Measurements from ENCODE around the gene CLVS2. TPM values are rescaled to one million over a fixed set of nuclear protein-coding genes. Genes with fewer than 3 reads are reported as not detected.

The CLVS2 gene
- total and polyA plus RNA-seq, 11 donors = 0.01 to 0.44 (median 0.12) TPM; not detected in 6

GRCh38 chr6:123000244-123000770, 4.3 kb downstream of the CLVS2 start:
- intact Hi-C loops (cut with DNase I) = no loop called here
- Histone ChIP-seq H3K36me3 (no peaks in the 10 kb centered on the region), H3K4me3 (no peak overlapping the region), H3K27ac (no peak overlapping the region), H3K27me3 (peaks cover 8 to 39% (median 24%) of the 10 kb centered on the region in 9 donors), H3K4me1 (peaks cover 0 to 14% (median 0%) of the 10 kb centered on the region in 12 donors), H3K9me3 (no peaks in the 10 kb centered on the region)
- WGBS, 4 donors = 43 to 49% (median 46%) methylated on average over 2 of the region's 2 CpGs
- DNase-seq (no peak), ATAC-seq (no peak)
- TF ChIP-seq POLR2A (IDR thresholded peaks at IDR 0.05) (no peak), CTCF (IDR thresholded peaks at IDR 0.05) (no peak)

GRCh38 chr6:123001540-123001939, 5.5 kb downstream of the CLVS2 start:
- no peaks in the 10 kb centered on the region for H3K9me3 ChIP-seq
- DNase-seq (no peak), ATAC-seq (no peak)
- no peak overlapping the region for H3K27ac ChIP-seq
- no peak overlapping the region for H3K4me3 ChIP-seq
- H3K27me3 ChIP-seq = peaks cover 0 to 27% (median 12%) of the 10 kb centered on the region in 9 donors
- no peak for TF ChIP-seq POLR2A (IDR thresholded peaks at IDR 0.05)
- no peak for TF ChIP-seq CTCF (IDR thresholded peaks at IDR 0.05)
- H3K4me1 ChIP-seq = peaks cover 0 to 4% (median 0%) of the 10 kb centered on the region in 12 donors
- WGBS, 4 donors = 66 to 71% (median 69%) methylated on average over 3 of the region's 3 CpGs
- intact Hi-C loops (cut with DNase I) = no loop called here
- H3K36me3 ChIP-seq = no peaks in the 10 kb centered on the region

- ATAC-seq (no peak), DNase-seq (no peak)
- Histone ChIP-seq H3K27me3 (no peaks in the 10 kb centered on the region), H3K36me3 (no peaks in the 10 kb centered on the region), H3K4me3 (no peak overlapping the region), H3K27ac (no peak overlapping the region), H3K9me3 (no peaks in the 10 kb centered on the region), H3K4me1 (no peaks in the 10 kb centered on the region)
- TF ChIP-seq POLR2A (IDR thresholded peaks at IDR 0.05) = no peak
- no peak for TF ChIP-seq CTCF (IDR thresholded peaks at IDR 0.05)
- intact Hi-C loops (cut with DNase I) = no loop called here
Observed at GRCh38 chr6:123007885-123008284, 11.8 kb downstream of the CLVS2 start.

GRCh38 chr6:123009059-123009458, 13.0 kb downstream of the CLVS2 start:
- ATAC-seq = no peak
- TF ChIP-seq CTCF (IDR thresholded peaks at IDR 0.05) (no peak), POLR2A (IDR thresholded peaks at IDR 0.05) (no peak)
- intact Hi-C loops (cut with DNase I) = no loop called here
- H3K27me3 ChIP-seq = no peaks in the 10 kb centered on the region
- no peaks in the 10 kb centered on the region for H3K36me3 ChIP-seq
- H3K4me3 ChIP-seq = no peak overlapping the region
- WGBS, 4 donors = 75 to 82% (median 78%) methylated on average over 2 of the region's 2 CpGs
- no peaks in the 10 kb centered on the region for H3K9me3 ChIP-seq
- no peaks in the 10 kb centered on the region for H3K4me1 ChIP-seq
- H3K27ac ChIP-seq = no peak overlapping the region
- DNase-seq = no peak

Data from heart left ventricle (tissue), 16 donors.